H1 (cell line): ENCODE results near the gene HSD17B3. TPM values are rescaled to one million over a fixed set of nuclear protein-coding genes. Genes with fewer than 3 reads are reported as not detected.
A peak's percentile ranks its signal among the peaks of the same experiment; 100 is the strongest.

Source experiments
- CTCF ChIA-PET: fragments of 300-600 bp; sonication (Branson Sonifier 250); formaldehyde crosslinking; loops from one replicate; lab custom pipeline; 2021; ENCODE audit not compliant: partially characterized antibody; lab: Charles Lee
- POLR2A ChIA-PET: fragments of 300-600 bp; sonication (Branson Sonifier 250); formaldehyde crosslinking; loops from one replicate; lab custom pipeline; 2021; ENCODE audit warnings: inconsistent platforms; ENCODE audit not compliant: partially characterized antibody; lab: Charles Lee
- DNase-seq, 2 experiments: peaks; one replicate each; pipeline versions ENCODE4 v3.0.0 to v3.0.0-alpha.2; 2010 to 2022; ENCODE audit warnings: low spot score in 2 of 2, low read depth in 1 of 2, mixed read lengths in 1 of 2
- FAIRE-seq: peaks from 2 replicates; lab custom pipeline; 2011; peaks lifted over from hg19 to GRCh38; lab: Jason Lieb, UNC
- H2AFZ ChIP-seq: 2 replicates; pipeline ENCODE4 v1.8.1; 2012; ENCODE audit warnings: low read length, inconsistent platforms
- H2AK5ac ChIP-seq: 2 replicates; pipeline ENCODE4 v1.6.1; 2013; ENCODE audit warnings: low read depth, low read length
- H2BK120ac ChIP-seq: replicated peaks from 2 replicates; pipeline ENCODE3; 2013; ENCODE audit warnings: low read depth, low read length, inconsistent platforms
- H2BK12ac ChIP-seq: 2 replicates; pipeline ENCODE4 v1.6.1; 2013; ENCODE audit warnings: low read depth, low read length
- H2BK15ac ChIP-seq: 2 replicates; pipeline ENCODE4 v1.6.1; 2013; ENCODE audit warnings: low read length
- H2BK20ac ChIP-seq: 2 replicates; pipeline ENCODE4 v1.6.1; 2013; ENCODE audit warnings: low read length
- H2BK5ac ChIP-seq: 2 replicates; pipeline ENCODE4 v1.6.1; 2013; ENCODE audit warnings: low read depth, low read length
- H3K14ac ChIP-seq: 2 replicates; pipeline ENCODE4 v1.6.1; 2013; ENCODE audit warnings: inconsistent platforms; ENCODE audit not compliant: insufficient read length
- H3K18ac ChIP-seq: 2 replicates; pipeline ENCODE4 v1.6.1; 2013; ENCODE audit warnings: low read length; ENCODE audit errors: extremely low read depth
- H3K23ac ChIP-seq: 2 replicates; pipeline ENCODE4 v1.6.1; 2013; ENCODE audit warnings: inconsistent platforms; ENCODE audit not compliant: insufficient read length
- H3K23me2 ChIP-seq: 2 replicates; pipeline ENCODE4 v1.6.1; 2013; ENCODE audit warnings: low read depth, low read length
- H3K27ac ChIP-seq: 2 replicates; pipeline ENCODE4 v1.6.1; 2011; ENCODE audit warnings: low read depth, low read length, inconsistent platforms
- H3K27me3 ChIP-seq, 4 experiments: replicated peaks in 1 of 4; 1 replicate in 1 of 4; 2 replicates in 3 of 4; pipeline versions ENCODE4 v1.6.1 to v1.8.1; 2011 to 2013; ENCODE audit warnings: low read length in 3 of 4, mild to moderate bottlenecking in 3 of 4, inconsistent platforms in 2 of 4, mixed read lengths in 2 of 4, moderate library complexity in 1 of 4; ENCODE audit not compliant: control insufficient read depth in 3 of 4, insufficient read depth in 3 of 4; ENCODE audit errors: extremely low read depth in 1 of 4
- H3K36me3 ChIP-seq, 4 experiments: 2 replicates each; pipeline versions ENCODE4 v1.6.1 to v1.8.1; 2011 to 2013; ENCODE audit warnings: mild to moderate bottlenecking in 4 of 4, low read length in 3 of 4, moderate library complexity in 2 of 4, control low read depth in 1 of 4, inconsistent platforms in 1 of 4; ENCODE audit not compliant: insufficient read depth in 4 of 4, control insufficient read depth in 2 of 4
- H3K4ac ChIP-seq: replicated peaks from 2 replicates; pipeline ENCODE3; 2013; ENCODE audit warnings: low read length, low read depth, mixed read lengths, inconsistent platforms; ENCODE audit not compliant: insufficient read length
- H3K4me1 ChIP-seq, 4 experiments: replicated peaks in 1 of 4; 1 replicate in 1 of 4; 2 replicates in 3 of 4; pipeline versions ENCODE4 v1.6.1 to v1.8.1; 2011 to 2013; ENCODE audit warnings: low read length in 3 of 4, inconsistent platforms in 2 of 4, mixed read lengths in 1 of 4; ENCODE audit not compliant: insufficient read depth in 4 of 4, control insufficient read depth in 3 of 4
- H3K4me2 ChIP-seq, 2 experiments: 2 replicates each; pipeline versions ENCODE4 v1.6.1 to v1.8.1; 2011 to 2013; ENCODE audit warnings: low read depth in 2 of 2, low read length in 2 of 2, control low read depth in 1 of 2, inconsistent platforms in 1 of 2, mild to moderate bottlenecking in 1 of 2; ENCODE audit not compliant: insufficient read depth in 1 of 2
- H3K4me3 ChIP-seq, 4 experiments: fragments of 200-600, 300-600 bp in 1 of 4; sonication (generic), shearing (Covaris generic), sonication (Bioruptor Twin) in 1 of 4; 2 replicates each; pipeline versions ENCODE4 v1.5.1 to v1.8.1; 2011 to 2016; ENCODE audit warnings: low read length in 4 of 4, low read depth in 3 of 4, control low read depth in 2 of 4, inconsistent platforms in 2 of 4, mild to moderate bottlenecking in 2 of 4, mixed read lengths in 1 of 4, moderate library complexity in 1 of 4; ENCODE audit not compliant: insufficient read depth in 2 of 4; ENCODE audit errors: extremely low read depth in 1 of 4
- H3K56ac ChIP-seq: replicated peaks from 2 replicates; pipeline ENCODE3; 2013; ENCODE audit warnings: low read depth, mild to moderate bottlenecking, mixed read lengths, low read length, inconsistent platforms; ENCODE audit not compliant: insufficient read length
- H3K79me1 ChIP-seq: 2 replicates; pipeline ENCODE4 v1.6.1; 2013; ENCODE audit warnings: low read depth, low read length, control low read depth
- H3K79me2 ChIP-seq, 2 experiments: 2 replicates each; pipeline versions ENCODE4 v1.6.1 to v1.8.1; 2012 to 2013; ENCODE audit warnings: low read length in 2 of 2, mild to moderate bottlenecking in 2 of 2, inconsistent platforms in 1 of 2; ENCODE audit not compliant: insufficient read depth in 2 of 2, control insufficient read depth in 1 of 2
- H3K9ac ChIP-seq, 4 experiments: replicated peaks in 1 of 4; 1 replicate in 1 of 4; 2 replicates in 3 of 4; pipeline versions ENCODE4 v1.6.1 to v1.8.1; 2011 to 2013; ENCODE audit warnings: low read depth in 3 of 4, low read length in 3 of 4, control low read depth in 2 of 4, mild to moderate bottlenecking in 2 of 4, moderate library complexity in 2 of 4, inconsistent platforms in 1 of 4; ENCODE audit errors: extremely low read depth in 1 of 4
- H3K9me3 ChIP-seq, 2 experiments: 2 replicates each; pipeline versions ENCODE4 v1.6.1 to v1.8.1; 2012 to 2013; ENCODE audit warnings: mild to moderate bottlenecking in 2 of 2, moderate library complexity in 2 of 2, control low read depth in 1 of 2, inconsistent platforms in 1 of 2, low read depth in 1 of 2, low read length in 1 of 2, mixed read lengths in 1 of 2; ENCODE audit not compliant: insufficient read depth in 2 of 2
- H4K20me1 ChIP-seq, 2 experiments: replicated peaks in 1 of 2; 2 replicates each; pipeline versions ENCODE3 to v1.8.1; 2011 to 2013; ENCODE audit warnings: inconsistent platforms in 2 of 2, low read length in 2 of 2, mild to moderate bottlenecking in 1 of 2; ENCODE audit not compliant: insufficient read depth in 2 of 2, control insufficient read depth in 1 of 2
- H4K5ac ChIP-seq: 2 replicates; pipeline ENCODE4 v1.6.1; 2013; ENCODE audit warnings: low read length, low read depth, mixed read lengths, inconsistent platforms; ENCODE audit not compliant: insufficient read length
- H4K8ac ChIP-seq: 2 replicates; pipeline ENCODE4 v1.8.0; 2013; ENCODE audit warnings: mild to moderate bottlenecking, moderate library complexity, low read length, inconsistent platforms; ENCODE audit not compliant: insufficient read depth; ENCODE audit errors: extremely low read depth
- H4K91ac ChIP-seq: replicated peaks from 2 replicates; pipeline ENCODE3; 2013; ENCODE audit warnings: low read length, mixed read lengths, inconsistent platforms; ENCODE audit not compliant: insufficient read length
- ASH2L ChIP-seq: fragments of 200-600, 300-600 bp; sonication (generic); IDR thresholded peaks from one replicate; pipeline ENCODE4 v1.7.1; 2017; ENCODE audit warnings: low read length
- CBX8 ChIP-seq: fragments of 300-800, 300-1000 bp; sonication (generic); IDR thresholded peaks from 2 replicates; pipeline ENCODE4 v1.7.1; 2016; ENCODE audit warnings: low read depth, low read length, borderline replicate concordance
- CHD1 ChIP-seq: IDR thresholded peaks from 2 replicates; pipeline ENCODE4 v1.6.1; 2012; ENCODE audit warnings: low read depth, low read length, improper control_type of control experiment
- CREB1 ChIP-seq: IDR thresholded peaks from 2 replicates; pipeline ENCODE4 v1.6.1; 2012; ENCODE audit warnings: inconsistent platforms
- EGR1 ChIP-seq: IDR thresholded peaks from 2 replicates; pipeline ENCODE4 v1.6.1; 2011; ENCODE audit warnings: low read depth, low read length, borderline replicate concordance
- EZH2 ChIP-seq: fragments of 200-600 bp; sonication (generic); IDR thresholded peaks from 2 replicates; pipeline ENCODE4 v1.7.1; 2012; ENCODE audit warnings: low read depth, mild to moderate bottlenecking, moderate library complexity, low read length, inconsistent platforms; ENCODE audit not compliant: severe bottlenecking
- HDAC2 ChIP-seq, 2 experiments: fragments of 300-600 bp in 1 of 2; sonication (generic) in 1 of 2; IDR thresholded peaks; 2 replicates each; pipeline ENCODE4 v1.6.1; 2011 to 2012; ENCODE audit warnings: low read depth in 2 of 2, low read length in 2 of 2, mild to moderate bottlenecking in 2 of 2, moderate library complexity in 2 of 2, borderline replicate concordance in 1 of 2, inconsistent platforms in 1 of 2
- KDM4A ChIP-seq: IDR thresholded peaks from one replicate; pipeline ENCODE4 v1.7.1; 2012; ENCODE audit warnings: low read depth, mild to moderate bottlenecking, moderate library complexity, low read length, inconsistent platforms; ENCODE audit not compliant: severe bottlenecking
- POLR2A ChIP-seq, 2 experiments: IDR thresholded peaks; 1 replicate in 1 of 2; 2 replicates in 1 of 2; pipeline ENCODE4 v1.6.1; 2011; ENCODE audit warnings: low read depth in 2 of 2, low read length in 2 of 2, mild to moderate bottlenecking in 2 of 2; ENCODE audit errors: control extremely low read depth in 1 of 2
- POU5F1 ChIP-seq: IDR thresholded peaks from 2 replicates; pipeline ENCODE4 v1.6.1; 2011; ENCODE audit warnings: low read depth, mild to moderate bottlenecking, low read length, moderate library complexity
- SAP30 ChIP-seq: fragments of 300-600 bp; sonication (generic); IDR thresholded peaks from 2 replicates; pipeline ENCODE4 v1.7.1; 2012; ENCODE audit warnings: low read length, moderate library complexity, mild to moderate bottlenecking, inconsistent platforms; ENCODE audit not compliant: insufficient read depth, insufficient replicate concordance
- SIRT6 ChIP-seq: IDR thresholded peaks from one replicate; pipeline ENCODE4 v1.7.1; 2012; ENCODE audit warnings: low read length, inconsistent platforms
- SP4 ChIP-seq: IDR thresholded peaks from 2 replicates; pipeline ENCODE4 v1.6.1; 2012; ENCODE audit warnings: low read length, inconsistent platforms
- SRF ChIP-seq: IDR thresholded peaks from 2 replicates; pipeline ENCODE4 v1.6.1; 2011; ENCODE audit warnings: mild to moderate bottlenecking, low read depth, low read length, moderate library complexity
- TBP ChIP-seq: IDR thresholded peaks from 2 replicates; pipeline ENCODE4 v1.6.1; 2011; ENCODE audit warnings: low read depth, low read length, improper control_type of control experiment
- ZNF274 ChIP-seq: IDR thresholded peaks from 2 replicates; pipeline ENCODE4 v1.7.0; 2012; ENCODE audit warnings: low read length, borderline replicate concordance; ENCODE audit errors: extremely low read depth
- WGBS, 2 experiments: shearing (Covaris generic) in 1 of 2; methylation state at CpG; one replicate each; pipeline versions ENCODE4 v1.1.6 to v1.1.7; 2013 to 2015; ENCODE audit warnings: low lambda C conversion rate in 2 of 2, mixed read lengths in 2 of 2, inconsistent platforms in 1 of 2, low coverage in 1 of 2, missing lambda C conversion rate in 1 of 2; ENCODE audit not compliant: insufficient replicate concordance in 2 of 2, insufficient coverage in 1 of 2, insufficient read length in 1 of 2; ENCODE audit errors: extremely low coverage in 1 of 2, missing lambda C conversion rate in 1 of 2; 5-methylcytosine and 5-hydroxymethylcytosine counted together
- polyA plus RNA-seq, 7 experiments: library from polyadenylated mRNA; depleted of rRNA in 3 of 7; stranded (reverse) in 5 of 7; unstranded in 2 of 7; fragments of >200 nt in 5 of 7; fragments of 200-250 nt in 2 of 7; gene quantifications; 1 replicate in 5 of 7; 2 replicates in 1 of 7; 4 replicates in 1 of 7; pipeline versions ENCODE4 v1.2.1 to v1.2.3, GENCODE V29; 2011 to 2013; ENCODE audit warnings: missing spikeins in 2 of 7, mixed read lengths in 2 of 7
- total RNA-seq: library from RNA; stranded (reverse); fragmentation: NEBNext Ultra II Directional; extraction: Animal tissue kit (Norgen Biotek cat#: 25700); gene quantifications from 2 replicates; pipeline ENCODE4 v1.2.1, GENCODE V29; 2021

HSD17B3 gene
- total and polyA plus RNA-seq, 2 of the 8 experiments (the other 6 are each of a cell fraction or from before 2014, with no cell fraction given) = not detected

- H3K9me3 ChIP-seq = no peaks in the 10 kb centered on the region
- no peak overlapping the region for H2BK20ac ChIP-seq
- H3K4me3 ChIP-seq = no peak overlapping the region
- no peak overlapping the region for H2AK5ac ChIP-seq
- H2BK120ac ChIP-seq = no peak overlapping the region
- no peak overlapping the region for H3K18ac ChIP-seq
- H4K8ac ChIP-seq = no peak overlapping the region
- peaks cover 0 to 10% (median 6%) of the 10 kb centered on the region in 4 experiments; a peak in 4 of 7 replicates for H3K4me1 ChIP-seq
- H3K4me2 ChIP-seq = peak overlapping the region in 1 of 2 experiments; percentile 28; a peak in 1 of 4 replicates
- H3K4ac ChIP-seq = no peak overlapping the region
- no peak overlapping the region for H3K9ac ChIP-seq
- POLR2A ChIA-PET = no interaction called here
- H3K27me3 ChIP-seq = no peaks in the 10 kb centered on the region
- H3K27ac ChIP-seq = no peak overlapping the region
- no peak overlapping the region for H3K14ac ChIP-seq
- DNase-seq (no peak), FAIRE-seq (peak; percentile 60)
- H3K56ac ChIP-seq = no peak overlapping the region
- H3K79me1 ChIP-seq = no peaks in the 10 kb centered on the region
- H2BK12ac ChIP-seq = no peak overlapping the region
- H4K20me1 ChIP-seq = no peaks in the 10 kb centered on the region
- 52% methylated on average over 7 of the region's 7 CpGs; no CpG with 5 or more reads in 1 of the 2 experiments for WGBS, 2 experiments
- H3K23me2 ChIP-seq = no peaks in the 10 kb centered on the region
- no peak overlapping the region for H2BK15ac ChIP-seq
- CTCF ChIA-PET = interaction anchor here (1.0 to 9.7 kb wide), 4 partner anchors 11 to 201 kb away, joined by 3 to 91 read pairs (median 6); no protein-coding TSS in a partner anchor
- H3K79me2 ChIP-seq = no peaks in the 10 kb centered on the region
- no peak overlapping the region for H2AFZ ChIP-seq
- H2BK5ac ChIP-seq = no peak overlapping the region
- no peak overlapping the region for H4K91ac ChIP-seq
- no peaks in the 10 kb centered on the region for H3K36me3 ChIP-seq
- no peak overlapping the region for H3K23ac ChIP-seq
- H4K5ac ChIP-seq = no peak overlapping the region
- no peak for TF ChIP-seq HDAC2 (IDR thresholded peaks at IDR 0.05; ENCODE audit: borderline replicate concordance in 1 of 2, low read depth in 2 of 2, low read length in 2 of 2)
- TF ChIP-seq KDM4A = no peak
- TF ChIP-seq SRF = no peak
- no peak for TF ChIP-seq EZH2
- TF ChIP-seq ASH2L = no peak
- no peak for TF ChIP-seq POLR2A (IDR thresholded peaks at IDR 0.05; ENCODE audit: control extremely low read depth in 1 of 2, low read depth in 2 of 2, low read length in 2 of 2)
- no peak for TF ChIP-seq CBX8
- TF ChIP-seq CREB1 = no peak
- TF ChIP-seq EGR1 = no peak
- TF ChIP-seq TBP = no peak
- TF ChIP-seq CHD1 = no peak
- TF ChIP-seq SP4 = no peak
- no peak for TF ChIP-seq POU5F1
- no peak for TF ChIP-seq SIRT6
- TF ChIP-seq SAP30 = no peak
- TF ChIP-seq ZNF274 = no peak
These were observed 19.5 kb upstream of the HSD17B3 start for GRCh38 chr9:96321515-96321914.
